ENCODE results near the gene TPM4.

DNA sequence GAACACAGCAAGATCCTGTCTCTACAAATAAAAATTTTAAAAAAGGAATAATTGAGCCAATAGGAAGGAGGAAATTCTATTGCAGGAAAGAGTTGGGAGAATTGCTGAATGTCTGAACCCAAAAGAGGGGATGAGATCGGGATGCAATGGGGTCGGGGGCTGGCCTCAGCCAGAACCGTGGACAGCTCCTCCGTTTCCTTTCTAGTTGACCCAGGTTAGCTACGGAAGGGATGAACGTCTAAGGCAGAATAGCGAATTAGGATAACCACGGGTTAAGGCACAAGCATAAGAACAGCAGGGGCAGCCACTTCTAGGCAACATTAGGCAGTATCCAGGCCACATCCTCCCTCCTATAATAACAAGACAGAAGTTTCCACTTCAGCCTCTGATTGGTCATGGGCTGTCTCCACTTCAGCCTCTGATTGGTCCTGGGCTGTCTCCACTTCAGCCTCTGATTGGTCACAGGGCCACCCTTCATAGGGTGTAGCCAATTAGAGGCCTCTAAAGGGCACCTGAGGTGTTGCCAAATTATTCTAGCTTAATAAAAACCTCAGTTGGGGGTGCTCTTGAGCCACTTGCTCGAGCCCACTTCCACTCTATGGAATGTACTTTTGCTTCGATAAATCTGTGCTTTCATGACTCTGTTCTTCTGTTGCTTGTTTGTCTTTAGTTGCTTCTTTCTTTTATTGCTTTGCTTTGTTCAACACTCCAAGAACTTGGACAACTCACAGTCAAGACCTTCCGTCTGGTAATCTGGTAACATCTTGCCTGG is 24.9 kb upstream of the TPM4 start:
- TF ChIP-seq SP1 (IDR thresholded peaks at IDR 0.05) (no peak), TARDBP (IDR thresholded peaks at IDR 0.05) (no peak), FOXK2 (IDR thresholded peaks at IDR 0.05) (no peak), ELF4 (IDR thresholded peaks at IDR 0.05) (no peak), BHLHE40 (IDR thresholded peaks at IDR 0.05; ENCODE audit: borderline replicate concordance) (no peak)
- TF ChIP-seq, protein P1, sequence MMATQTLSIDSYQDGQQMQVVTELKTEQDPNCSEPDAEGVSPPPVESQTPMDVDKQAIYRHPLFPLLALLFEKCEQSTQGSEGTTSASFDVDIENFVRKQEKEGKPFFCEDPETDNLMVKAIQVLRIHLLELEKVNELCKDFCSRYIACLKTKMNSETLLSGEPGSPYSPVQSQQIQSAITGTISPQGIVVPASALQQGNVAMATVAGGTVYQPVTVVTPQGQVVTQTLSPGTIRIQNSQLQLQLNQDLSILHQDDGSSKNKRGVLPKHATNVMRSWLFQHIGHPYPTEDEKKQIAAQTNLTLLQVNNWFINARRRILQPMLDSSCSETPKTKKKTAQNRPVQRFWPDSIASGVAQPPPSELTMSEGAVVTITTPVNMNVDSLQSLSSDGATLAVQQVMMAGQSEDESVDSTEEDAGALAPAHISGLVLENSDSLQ (IDR thresholded peaks at IDR 0.05), result peak; percentile 20; the same call in 1 of the 2 replicates

All from HEK293T (cell line).